DOHH2 (cell line): ENCODE data around the gene KRT80.

Source experiments
- H3F3A ChIP-seq: fragments of 200-600 bp; sonication (generic), shearing (Covaris generic); 2 replicates; pipeline ENCODE4 v1.6.0; 2016; ENCODE audit warnings: antibody characterized with exemption, mild to moderate bottlenecking; ENCODE audit not compliant: control insufficient read depth, insufficient read depth
- H3K27ac ChIP-seq: fragments of 200-600 bp; sonication (generic); 2 replicates; pipeline ENCODE4 v1.5.1; 2014; ENCODE audit warnings: low read depth, mild to moderate bottlenecking, low read length, moderate library complexity
- H3K27me3 ChIP-seq: fragments of 200-600 bp; sonication (generic); 2 replicates; pipeline ENCODE4 v1.6.1; 2014; ENCODE audit warnings: mild to moderate bottlenecking, low read length, mixed read lengths; ENCODE audit not compliant: control insufficient read depth
- H3K36me3 ChIP-seq: fragments of 200-600 bp; sonication (generic); 2 replicates; pipeline ENCODE4 v1.6.1; 2014; ENCODE audit warnings: mild to moderate bottlenecking, low read length, moderate library complexity, mixed read lengths; ENCODE audit not compliant: control insufficient read depth
- H3K4me1 ChIP-seq: fragments of 200-600 bp; sonication (generic); 2 replicates; pipeline ENCODE4 v1.6.1; 2014; ENCODE audit warnings: mild to moderate bottlenecking, low read length, mixed read lengths; ENCODE audit not compliant: control insufficient read depth
- H3K4me2 ChIP-seq: fragments of 200-600 bp; sonication (generic); 2 replicates; pipeline ENCODE4 v1.6.0; 2014; ENCODE audit warnings: mild to moderate bottlenecking, low read length, moderate library complexity
- H3K4me3 ChIP-seq: fragments of 200-600 bp; sonication (generic); 2 replicates; pipeline ENCODE4 v1.5.1; 2014; ENCODE audit warnings: mild to moderate bottlenecking, low read length, mixed read lengths
- H3K79me2 ChIP-seq: fragments of 200-600 bp; sonication (generic); 2 replicates; pipeline ENCODE4 v1.6.1; 2014; ENCODE audit warnings: mild to moderate bottlenecking, low read length, mixed read lengths; ENCODE audit not compliant: control insufficient read depth
- H3K9me2 ChIP-seq: fragments of 200-600 bp; sonication (generic); replicated peaks from 2 replicates; pipeline ENCODE4 v1.6.1; 2014; ENCODE audit warnings: mild to moderate bottlenecking, low read length, mixed read lengths; ENCODE audit not compliant: control insufficient read depth
- H3K9me3 ChIP-seq: fragments of 200-600 bp; sonication (generic); 2 replicates; pipeline ENCODE4 v1.6.1; 2014; ENCODE audit warnings: antibody characterized with exemption, low read length, mixed read lengths; ENCODE audit not compliant: control insufficient read depth, insufficient read depth
- H4K20me1 ChIP-seq: fragments of 200-600 bp; sonication (generic); 2 replicates; pipeline ENCODE4 v1.6.0; 2014; ENCODE audit warnings: low read depth, mild to moderate bottlenecking, antibody characterized with exemption, low read length, moderate library complexity; ENCODE audit not compliant: control insufficient read depth, insufficient read depth
- EZH2phosphoT487 ChIP-seq: fragments of 200-600 bp; sonication (generic); IDR thresholded peaks from 2 replicates; pipeline ENCODE4 v1.6.1; 2017; ENCODE audit warnings: borderline replicate concordance, mild to moderate bottlenecking, antibody characterized with exemption, low read length, moderate library complexity, mixed read lengths
- TF ChIP-seq, protein P1 (sequence below): fragments of 200-600 bp; sonication (generic); IDR thresholded peaks from one replicate; pipeline ENCODE4 v1.5.1; 2014; ENCODE audit warnings: antibody characterized with exemption, mild to moderate bottlenecking, low read depth, low read length; ENCODE audit not compliant: poor library complexity, severe bottlenecking

The KRT80 gene

DNA sequence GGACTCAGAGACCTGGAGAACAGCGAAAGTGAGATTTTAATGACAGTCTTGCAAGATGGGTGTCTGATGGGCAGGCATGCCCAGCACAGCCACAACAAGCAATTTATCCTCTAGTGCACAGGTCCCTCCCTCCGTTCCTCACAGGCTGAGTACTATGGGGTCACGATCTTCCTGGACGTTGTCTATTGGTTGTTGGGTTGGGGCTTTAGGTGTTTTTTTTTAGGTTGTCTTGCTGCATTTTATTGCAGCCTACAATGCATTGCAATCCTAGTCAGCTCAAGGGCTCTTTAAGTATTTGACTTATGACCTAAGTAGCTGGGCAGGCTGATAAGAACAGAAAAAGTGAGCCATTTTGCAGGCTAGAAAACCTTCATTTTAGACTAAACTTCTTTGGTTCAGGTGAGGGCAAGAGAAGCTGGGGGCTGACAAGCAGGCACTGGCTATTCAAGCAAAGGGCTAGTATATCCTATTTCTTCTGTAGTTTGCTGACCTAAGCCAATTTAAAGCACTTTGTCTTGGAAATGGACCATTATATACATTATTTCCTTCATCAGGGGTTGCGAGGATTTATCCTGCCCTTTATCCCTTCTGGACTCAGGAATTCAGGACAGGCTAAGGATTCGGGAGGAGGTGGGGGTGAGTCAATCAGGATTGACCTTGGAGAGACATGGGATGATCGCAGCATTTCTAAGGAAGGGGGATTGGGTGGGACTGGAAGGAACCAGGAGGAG, 47.3 kb upstream of the KRT80 start:
- Histone ChIP-seq H3K27me3 (no peaks in the 10 kb centered on the region), H3K4me2 (no peak overlapping the region), H3K4me1 (peaks cover 5% of the 10 kb centered on the region), H3K4me3 (no peak overlapping the region), H4K20me1 (no peaks in the 10 kb centered on the region), H3K27ac (no peak overlapping the region), H3K9me2 (no peaks in the 10 kb centered on the region), H3K9me3 (no peaks in the 10 kb centered on the region), H3K36me3 (no peaks in the 10 kb centered on the region), H3K79me2 (no peaks in the 10 kb centered on the region), H3F3A (no peaks in the 10 kb centered on the region)
- TF ChIP-seq EZH2phosphoT487, result no peak
- TF ChIP-seq, protein P1, sequence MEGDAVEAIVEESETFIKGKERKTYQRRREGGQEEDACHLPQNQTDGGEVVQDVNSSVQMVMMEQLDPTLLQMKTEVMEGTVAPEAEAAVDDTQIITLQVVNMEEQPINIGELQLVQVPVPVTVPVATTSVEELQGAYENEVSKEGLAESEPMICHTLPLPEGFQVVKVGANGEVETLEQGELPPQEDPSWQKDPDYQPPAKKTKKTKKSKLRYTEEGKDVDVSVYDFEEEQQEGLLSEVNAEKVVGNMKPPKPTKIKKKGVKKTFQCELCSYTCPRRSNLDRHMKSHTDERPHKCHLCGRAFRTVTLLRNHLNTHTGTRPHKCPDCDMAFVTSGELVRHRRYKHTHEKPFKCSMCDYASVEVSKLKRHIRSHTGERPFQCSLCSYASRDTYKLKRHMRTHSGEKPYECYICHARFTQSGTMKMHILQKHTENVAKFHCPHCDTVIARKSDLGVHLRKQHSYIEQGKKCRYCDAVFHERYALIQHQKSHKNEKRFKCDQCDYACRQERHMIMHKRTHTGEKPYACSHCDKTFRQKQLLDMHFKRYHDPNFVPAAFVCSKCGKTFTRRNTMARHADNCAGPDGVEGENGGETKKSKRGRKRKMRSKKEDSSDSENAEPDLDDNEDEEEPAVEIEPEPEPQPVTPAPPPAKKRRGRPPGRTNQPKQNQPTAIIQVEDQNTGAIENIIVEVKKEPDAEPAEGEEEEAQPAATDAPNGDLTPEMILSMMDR, result no peak

DNA sequence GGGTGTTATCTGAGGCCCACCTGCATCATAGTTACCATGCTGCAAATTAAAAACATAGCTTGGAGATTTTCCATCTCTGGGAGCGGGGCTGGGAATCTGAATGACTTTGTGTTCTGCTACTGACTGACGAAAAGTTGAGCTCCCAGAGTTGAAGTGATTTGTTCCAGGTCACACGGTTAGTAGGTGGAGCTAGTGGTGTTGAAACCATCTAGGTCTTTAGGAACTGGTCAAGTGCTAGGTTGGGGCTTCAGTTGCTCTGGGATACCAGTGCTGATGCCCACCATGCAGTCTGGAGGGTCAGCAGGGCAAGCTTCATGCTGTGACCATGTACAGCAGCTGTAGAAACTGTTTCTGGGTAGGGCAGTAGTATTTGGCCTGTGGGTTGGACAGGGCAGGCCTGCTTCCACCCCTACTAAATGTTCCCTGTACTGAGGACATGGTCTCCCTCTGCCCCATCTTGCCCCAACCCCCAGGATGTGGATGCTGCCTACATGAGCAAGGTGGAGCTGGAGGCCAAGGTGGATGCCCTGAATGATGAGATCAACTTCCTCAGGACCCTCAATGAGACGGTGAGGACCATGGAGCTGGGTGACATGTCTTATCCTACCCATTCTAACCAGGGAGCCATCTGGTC, 46.5 kb upstream of the KRT80 start:
- H3K9me3 ChIP-seq, result no peaks in the 10 kb centered on the region
- H3K9me2 ChIP-seq, result no peaks in the 10 kb centered on the region
- H3K4me3 ChIP-seq, result no peak overlapping the region
- no peaks in the 10 kb centered on the region for H3K27me3 ChIP-seq
- H3K27ac ChIP-seq, result no peak overlapping the region
- TF ChIP-seq, protein P1, result no peak
- TF ChIP-seq EZH2phosphoT487, result no peak
- no peaks in the 10 kb centered on the region for H3F3A ChIP-seq
- no peak overlapping the region for H3K4me2 ChIP-seq
- H4K20me1 ChIP-seq, result no peaks in the 10 kb centered on the region
- H3K36me3 ChIP-seq, result no peaks in the 10 kb centered on the region
- H3K4me1 ChIP-seq, result no peaks in the 10 kb centered on the region
- H3K79me2 ChIP-seq, result no peaks in the 10 kb centered on the region

- Histone ChIP-seq H3K9me2 (no peaks in the 10 kb centered on the region), H4K20me1 (no peaks in the 10 kb centered on the region), H3K4me1 (no peaks in the 10 kb centered on the region), H3K27ac (no peak overlapping the region), H3K36me3 (no peaks in the 10 kb centered on the region), H3K4me2 (no peak overlapping the region), H3K79me2 (no peaks in the 10 kb centered on the region), H3K9me3 (no peaks in the 10 kb centered on the region), H3F3A (no peaks in the 10 kb centered on the region), H3K27me3 (no peaks in the 10 kb centered on the region), H3K4me3 (no peak overlapping the region)
- TF ChIP-seq EZH2phosphoT487, result no peak
These were observed 44.7 kb upstream of the KRT80 start for GRCh38 chr12:52236386-52237050.
